H1 (cell line): Measurements from ENCODE around the gene CLN5. TPM values are rescaled to one million over a fixed set of nuclear protein-coding genes. Genes with fewer than 3 reads are reported as not detected.

Source experiments
- CTCF ChIA-PET: fragments of 300-600 bp; sonication (Branson Sonifier 250); formaldehyde crosslinking; loops from one replicate; lab custom pipeline; 2021; ENCODE audit not compliant: partially characterized antibody; lab: Charles Lee
- POLR2A ChIA-PET: fragments of 300-600 bp; sonication (Branson Sonifier 250); formaldehyde crosslinking; loops from one replicate; lab custom pipeline; 2021; ENCODE audit warnings: inconsistent platforms; ENCODE audit not compliant: partially characterized antibody; lab: Charles Lee
- DNase-seq, 2 experiments: peaks; one replicate each; pipeline versions ENCODE4 v3.0.0 to v3.0.0-alpha.2; 2010 to 2022; ENCODE audit warnings: low spot score in 2 of 2, low read depth in 1 of 2, mixed read lengths in 1 of 2
- FAIRE-seq: peaks from 2 replicates; lab custom pipeline; 2011; peaks lifted over from hg19 to GRCh38; lab: Jason Lieb, UNC
- H2AFZ ChIP-seq: 2 replicates; pipeline ENCODE4 v1.8.1; 2012; ENCODE audit warnings: low read length, inconsistent platforms
- H2AK5ac ChIP-seq: 2 replicates; pipeline ENCODE4 v1.6.1; 2013; ENCODE audit warnings: low read depth, low read length
- H2BK120ac ChIP-seq: replicated peaks from 2 replicates; pipeline ENCODE3; 2013; ENCODE audit warnings: low read depth, low read length, inconsistent platforms
- H2BK12ac ChIP-seq: 2 replicates; pipeline ENCODE4 v1.6.1; 2013; ENCODE audit warnings: low read depth, low read length
- H2BK15ac ChIP-seq: 2 replicates; pipeline ENCODE4 v1.6.1; 2013; ENCODE audit warnings: low read length
- H2BK20ac ChIP-seq: 2 replicates; pipeline ENCODE4 v1.6.1; 2013; ENCODE audit warnings: low read length
- H2BK5ac ChIP-seq: 2 replicates; pipeline ENCODE4 v1.6.1; 2013; ENCODE audit warnings: low read depth, low read length
- H3K14ac ChIP-seq: 2 replicates; pipeline ENCODE4 v1.6.1; 2013; ENCODE audit warnings: inconsistent platforms; ENCODE audit not compliant: insufficient read length
- H3K18ac ChIP-seq: 2 replicates; pipeline ENCODE4 v1.6.1; 2013; ENCODE audit warnings: low read length; ENCODE audit errors: extremely low read depth
- H3K23ac ChIP-seq: 2 replicates; pipeline ENCODE4 v1.6.1; 2013; ENCODE audit warnings: inconsistent platforms; ENCODE audit not compliant: insufficient read length
- H3K23me2 ChIP-seq: 2 replicates; pipeline ENCODE4 v1.6.1; 2013; ENCODE audit warnings: low read depth, low read length
- H3K27ac ChIP-seq: 2 replicates; pipeline ENCODE4 v1.6.1; 2011; ENCODE audit warnings: low read depth, low read length, inconsistent platforms
- H3K27me3 ChIP-seq, 4 experiments: replicated peaks in 1 of 4; 1 replicate in 1 of 4; 2 replicates in 3 of 4; pipeline versions ENCODE4 v1.6.1 to v1.8.1; 2011 to 2013; ENCODE audit warnings: low read length in 3 of 4, mild to moderate bottlenecking in 3 of 4, inconsistent platforms in 2 of 4, mixed read lengths in 2 of 4, moderate library complexity in 1 of 4; ENCODE audit not compliant: control insufficient read depth in 3 of 4, insufficient read depth in 3 of 4; ENCODE audit errors: extremely low read depth in 1 of 4
- H3K36me3 ChIP-seq, 4 experiments: 2 replicates each; pipeline versions ENCODE4 v1.6.1 to v1.8.1; 2011 to 2013; ENCODE audit warnings: mild to moderate bottlenecking in 4 of 4, low read length in 3 of 4, moderate library complexity in 2 of 4, control low read depth in 1 of 4, inconsistent platforms in 1 of 4; ENCODE audit not compliant: insufficient read depth in 4 of 4, control insufficient read depth in 2 of 4
- H3K4ac ChIP-seq: replicated peaks from 2 replicates; pipeline ENCODE3; 2013; ENCODE audit warnings: low read length, low read depth, mixed read lengths, inconsistent platforms; ENCODE audit not compliant: insufficient read length
- H3K4me1 ChIP-seq, 4 experiments: replicated peaks in 1 of 4; 1 replicate in 1 of 4; 2 replicates in 3 of 4; pipeline versions ENCODE4 v1.6.1 to v1.8.1; 2011 to 2013; ENCODE audit warnings: low read length in 3 of 4, inconsistent platforms in 2 of 4, mixed read lengths in 1 of 4; ENCODE audit not compliant: insufficient read depth in 4 of 4, control insufficient read depth in 3 of 4
- H3K4me2 ChIP-seq, 2 experiments: 2 replicates each; pipeline versions ENCODE4 v1.6.1 to v1.8.1; 2011 to 2013; ENCODE audit warnings: low read depth in 2 of 2, low read length in 2 of 2, control low read depth in 1 of 2, inconsistent platforms in 1 of 2, mild to moderate bottlenecking in 1 of 2; ENCODE audit not compliant: insufficient read depth in 1 of 2
- H3K4me3 ChIP-seq, 4 experiments: fragments of 200-600, 300-600 bp in 1 of 4; sonication (generic), shearing (Covaris generic), sonication (Bioruptor Twin) in 1 of 4; 2 replicates each; pipeline versions ENCODE4 v1.5.1 to v1.8.1; 2011 to 2016; ENCODE audit warnings: low read length in 4 of 4, low read depth in 3 of 4, control low read depth in 2 of 4, inconsistent platforms in 2 of 4, mild to moderate bottlenecking in 2 of 4, mixed read lengths in 1 of 4, moderate library complexity in 1 of 4; ENCODE audit not compliant: insufficient read depth in 2 of 4; ENCODE audit errors: extremely low read depth in 1 of 4
- H3K56ac ChIP-seq: replicated peaks from 2 replicates; pipeline ENCODE3; 2013; ENCODE audit warnings: low read depth, mild to moderate bottlenecking, mixed read lengths, low read length, inconsistent platforms; ENCODE audit not compliant: insufficient read length
- H3K79me1 ChIP-seq: 2 replicates; pipeline ENCODE4 v1.6.1; 2013; ENCODE audit warnings: low read depth, low read length, control low read depth
- H3K79me2 ChIP-seq, 2 experiments: 2 replicates each; pipeline versions ENCODE4 v1.6.1 to v1.8.1; 2012 to 2013; ENCODE audit warnings: low read length in 2 of 2, mild to moderate bottlenecking in 2 of 2, inconsistent platforms in 1 of 2; ENCODE audit not compliant: insufficient read depth in 2 of 2, control insufficient read depth in 1 of 2
- H3K9ac ChIP-seq, 4 experiments: replicated peaks in 1 of 4; 1 replicate in 1 of 4; 2 replicates in 3 of 4; pipeline versions ENCODE4 v1.6.1 to v1.8.1; 2011 to 2013; ENCODE audit warnings: low read depth in 3 of 4, low read length in 3 of 4, control low read depth in 2 of 4, mild to moderate bottlenecking in 2 of 4, moderate library complexity in 2 of 4, inconsistent platforms in 1 of 4; ENCODE audit errors: extremely low read depth in 1 of 4
- H3K9me3 ChIP-seq, 2 experiments: 2 replicates each; pipeline versions ENCODE4 v1.6.1 to v1.8.1; 2012 to 2013; ENCODE audit warnings: mild to moderate bottlenecking in 2 of 2, moderate library complexity in 2 of 2, control low read depth in 1 of 2, inconsistent platforms in 1 of 2, low read depth in 1 of 2, low read length in 1 of 2, mixed read lengths in 1 of 2; ENCODE audit not compliant: insufficient read depth in 2 of 2
- H4K20me1 ChIP-seq, 2 experiments: replicated peaks in 1 of 2; 2 replicates each; pipeline versions ENCODE3 to v1.8.1; 2011 to 2013; ENCODE audit warnings: inconsistent platforms in 2 of 2, low read length in 2 of 2, mild to moderate bottlenecking in 1 of 2; ENCODE audit not compliant: insufficient read depth in 2 of 2, control insufficient read depth in 1 of 2
- H4K5ac ChIP-seq: 2 replicates; pipeline ENCODE4 v1.6.1; 2013; ENCODE audit warnings: low read length, low read depth, mixed read lengths, inconsistent platforms; ENCODE audit not compliant: insufficient read length
- H4K8ac ChIP-seq: 2 replicates; pipeline ENCODE4 v1.8.0; 2013; ENCODE audit warnings: mild to moderate bottlenecking, moderate library complexity, low read length, inconsistent platforms; ENCODE audit not compliant: insufficient read depth; ENCODE audit errors: extremely low read depth
- H4K91ac ChIP-seq: replicated peaks from 2 replicates; pipeline ENCODE3; 2013; ENCODE audit warnings: low read length, mixed read lengths, inconsistent platforms; ENCODE audit not compliant: insufficient read length
- CBX5 ChIP-seq: fragments of 300-800, 300-1000 bp; sonication (generic); IDR thresholded peaks from 2 replicates; pipeline ENCODE4 v1.7.1; 2016; ENCODE audit warnings: antibody characterized with exemption, low read length, low read depth
- CEBPB ChIP-seq: IDR thresholded peaks from 2 replicates; pipeline ENCODE4 v1.6.1; 2012; ENCODE audit warnings: low read depth, low read length
- NANOG ChIP-seq: IDR thresholded peaks from 2 replicates; pipeline ENCODE4 v1.6.1; 2011; ENCODE audit warnings: low read length, low read depth, mild to moderate bottlenecking, inconsistent platforms; ENCODE audit not compliant: insufficient read depth, poor library complexity, severe bottlenecking
- POLR2AphosphoS5 ChIP-seq: IDR thresholded peaks from 2 replicates; pipeline ENCODE4 v1.6.1; 2011; ENCODE audit warnings: low read depth, low read length
- RBBP5 ChIP-seq: IDR thresholded peaks from 2 replicates; pipeline ENCODE4 v1.7.1; 2012; ENCODE audit warnings: low read depth, mild to moderate bottlenecking, inconsistent platforms, low read length, moderate library complexity, borderline replicate concordance
- SAP30 ChIP-seq: fragments of 300-600 bp; sonication (generic); IDR thresholded peaks from 2 replicates; pipeline ENCODE4 v1.7.1; 2012; ENCODE audit warnings: low read length, moderate library complexity, mild to moderate bottlenecking, inconsistent platforms; ENCODE audit not compliant: insufficient read depth, insufficient replicate concordance
- ZNF274 ChIP-seq: IDR thresholded peaks from 2 replicates; pipeline ENCODE4 v1.7.0; 2012; ENCODE audit warnings: low read length, borderline replicate concordance; ENCODE audit errors: extremely low read depth
- WGBS, 2 experiments: shearing (Covaris generic) in 1 of 2; methylation state at CpG; one replicate each; pipeline versions ENCODE4 v1.1.6 to v1.1.7; 2013 to 2015; ENCODE audit warnings: low lambda C conversion rate in 2 of 2, mixed read lengths in 2 of 2, inconsistent platforms in 1 of 2, low coverage in 1 of 2, missing lambda C conversion rate in 1 of 2; ENCODE audit not compliant: insufficient replicate concordance in 2 of 2, insufficient coverage in 1 of 2, insufficient read length in 1 of 2; ENCODE audit errors: extremely low coverage in 1 of 2, missing lambda C conversion rate in 1 of 2; 5-methylcytosine and 5-hydroxymethylcytosine counted together
- polyA plus RNA-seq, 7 experiments: library from polyadenylated mRNA; depleted of rRNA in 3 of 7; stranded (reverse) in 5 of 7; unstranded in 2 of 7; fragments of >200 nt in 5 of 7; fragments of 200-250 nt in 2 of 7; gene quantifications; 1 replicate in 5 of 7; 2 replicates in 1 of 7; 4 replicates in 1 of 7; pipeline versions ENCODE4 v1.2.1 to v1.2.3, GENCODE V29; 2011 to 2013; ENCODE audit warnings: missing spikeins in 2 of 7, mixed read lengths in 2 of 7
- total RNA-seq: library from RNA; stranded (reverse); fragmentation: NEBNext Ultra II Directional; extraction: Animal tissue kit (Norgen Biotek cat#: 25700); gene quantifications from 2 replicates; pipeline ENCODE4 v1.2.1, GENCODE V29; 2021

The CLN5 gene
- total and polyA plus RNA-seq, 2 of the 8 experiments (the other 6 are each of a cell fraction or from before 2014, with no cell fraction given): 5.3 to 10.1 TPM

DNA sequence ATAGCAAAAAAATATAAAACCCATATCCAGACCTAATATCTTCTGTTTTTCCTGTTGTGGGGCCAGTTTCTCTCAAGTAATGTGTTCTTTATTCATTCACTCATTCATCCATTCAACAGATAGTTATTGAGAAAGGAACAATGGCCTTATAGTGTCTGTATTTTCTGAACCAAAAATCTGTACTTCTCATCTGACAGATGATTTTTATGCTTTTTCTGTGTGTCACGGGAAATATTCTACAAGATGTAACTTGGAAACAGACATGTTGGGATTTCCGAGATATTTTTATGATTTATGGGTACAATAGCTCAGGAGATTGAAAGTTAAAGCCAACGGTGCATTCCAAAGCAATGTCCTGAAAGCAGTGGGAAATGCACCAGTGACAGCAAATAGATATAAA lies 37.9 kb upstream of the CLN5 start:
- ChIA-PET CTCF (no interaction called here), POLR2A (no interaction called here)
- no peak overlapping the region for H2BK20ac ChIP-seq
- no peak overlapping the region for H3K27ac ChIP-seq
- no peak overlapping the region for H3K4ac ChIP-seq
- no peak for FAIRE-seq
- no peak overlapping the region for H2AFZ ChIP-seq
- H3K23me2 ChIP-seq: no peaks in the 10 kb centered on the region
- DNase-seq: no peak
- H4K20me1 ChIP-seq: no peaks in the 10 kb centered on the region
- no peak overlapping the region for H3K56ac ChIP-seq
- no peak overlapping the region for H2AK5ac ChIP-seq
- no peak overlapping the region for H2BK5ac ChIP-seq
- 76% methylated on average over 3 of the region's 3 CpGs; no CpG with 5 or more reads in 1 of the 2 experiments for WGBS, 2 experiments
- H3K79me1 ChIP-seq: no peaks in the 10 kb centered on the region
- no peak overlapping the region for H4K91ac ChIP-seq
- no peaks in the 10 kb centered on the region for H3K79me2 ChIP-seq
- no peak overlapping the region for H3K23ac ChIP-seq
- no peak overlapping the region for H3K18ac ChIP-seq
- H3K27me3 ChIP-seq: peaks cover 0 to 1% (median 0%) of the 10 kb centered on the region in 4 experiments; a peak in 1 of 7 replicates
- TF ChIP-seq CEBPB (no peak), RBBP5 (no peak), NANOG (no peak), SAP30 (no peak), ZNF274 (no peak), CBX5 (no peak), POLR2AphosphoS5 (no peak)
- no peak overlapping the region for H3K4me3 ChIP-seq
- H3K4me2 ChIP-seq: no peak overlapping the region
- H3K36me3 ChIP-seq: no peaks in the 10 kb centered on the region
- no peak overlapping the region for H2BK120ac ChIP-seq
- H2BK15ac ChIP-seq: no peak overlapping the region
- H3K14ac ChIP-seq: no peak overlapping the region
- no peak overlapping the region for H2BK12ac ChIP-seq
- 0 out of 4 replicates have a peak, but pooled peaks cover 0 to under 1% of the 10 kb centered on the region in 2 experiments for H3K9me3 ChIP-seq
- no peaks in the 10 kb centered on the region for H3K4me1 ChIP-seq
- H4K5ac ChIP-seq: no peak overlapping the region
- no peak overlapping the region for H4K8ac ChIP-seq
- no peak overlapping the region for H3K9ac ChIP-seq
